HT-29 (cell line): Measurements from ENCODE around the gene KDM6A. TPM values are rescaled to one million over a fixed set of nuclear protein-coding genes. Genes with fewer than 3 reads are reported as not detected.
"Not testable (repeated sequence)": the region's sequence is repeated elsewhere in the genome, so short reads cannot be mapped to it uniquely, and the experiment has no call there.

Experiments
- DNase-seq: peaks from one replicate; pipeline ENCODE4 v3.0.0-alpha.2; 2015; ENCODE audit warnings: low spot score
- total RNA-seq: library from RNA; depleted of rRNA; stranded (reverse); fragments of >200 nt; shearing (Covaris generic); gene quantifications from 2 replicates; pipeline ENCODE4 v1.2.3, GENCODE V29; 2014

KDM6A gene
- total RNA-seq, 1 experiment from 2014 or later = 13.8 TPM

DNA sequence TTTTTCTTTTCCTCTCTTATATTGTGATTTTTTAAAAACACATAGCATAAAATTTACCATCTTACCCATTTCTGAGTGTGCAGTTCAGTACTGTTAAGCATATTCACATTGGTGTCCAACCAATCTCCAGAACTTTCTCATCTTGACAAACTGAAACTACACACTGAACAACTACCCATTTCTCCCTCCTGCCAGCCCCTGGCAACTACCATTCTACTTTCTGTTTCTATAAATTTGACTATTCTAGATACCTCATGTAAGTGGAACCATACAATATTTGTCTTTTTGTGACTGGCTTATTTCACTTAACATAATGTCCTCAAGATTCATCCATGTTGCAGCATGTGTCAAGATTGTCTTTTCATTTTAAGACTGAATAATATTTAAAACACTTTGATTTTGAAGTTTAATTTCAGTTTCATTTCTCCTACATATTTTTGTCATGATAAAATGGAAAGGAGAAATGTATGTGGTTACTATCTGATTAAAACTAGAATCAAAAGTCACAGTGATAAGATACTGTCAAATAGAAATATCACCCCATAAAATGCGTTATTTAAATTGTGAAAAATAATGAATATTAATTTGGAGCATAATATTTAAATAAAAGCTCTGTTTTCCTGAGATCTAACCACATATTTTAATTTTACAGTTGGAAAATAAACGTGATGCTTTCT lies 204.9 kb downstream of the KDM6A start:
- DNase-seq = no peak

GRCh38 chrX:45083314-45083713 lies 210.3 kb downstream of the KDM6A start:
- no peak for DNase-seq

GRCh38 chrX:45110494-45110893 lies 237.5 kb downstream of the KDM6A start:
- DNase-seq = no peak

DNA sequence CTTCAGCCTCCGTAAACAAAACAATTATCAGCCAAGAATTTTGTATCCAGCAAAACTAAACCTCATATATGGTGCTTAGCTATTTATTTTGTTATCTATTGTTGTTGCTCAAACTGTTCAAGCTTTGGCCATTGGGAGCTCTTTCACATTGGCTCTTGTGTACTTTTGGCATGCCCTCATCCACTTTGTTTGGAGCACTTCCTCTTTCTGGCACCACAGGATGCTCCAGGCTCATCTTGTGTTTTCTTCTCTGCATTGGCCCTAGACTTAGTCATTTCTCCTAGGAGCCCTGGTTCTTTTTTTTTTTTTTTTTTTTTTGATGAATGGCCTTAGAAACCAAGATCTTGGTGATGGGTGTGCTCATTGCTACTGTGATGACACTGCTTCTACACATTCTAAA lies 253.2 kb downstream of the KDM6A start:
- DNase-seq = no peak

GRCh38 chrX:45128896-45129454 lies 256.0 kb downstream of the KDM6A start:
- no peak for DNase-seq

DNA sequence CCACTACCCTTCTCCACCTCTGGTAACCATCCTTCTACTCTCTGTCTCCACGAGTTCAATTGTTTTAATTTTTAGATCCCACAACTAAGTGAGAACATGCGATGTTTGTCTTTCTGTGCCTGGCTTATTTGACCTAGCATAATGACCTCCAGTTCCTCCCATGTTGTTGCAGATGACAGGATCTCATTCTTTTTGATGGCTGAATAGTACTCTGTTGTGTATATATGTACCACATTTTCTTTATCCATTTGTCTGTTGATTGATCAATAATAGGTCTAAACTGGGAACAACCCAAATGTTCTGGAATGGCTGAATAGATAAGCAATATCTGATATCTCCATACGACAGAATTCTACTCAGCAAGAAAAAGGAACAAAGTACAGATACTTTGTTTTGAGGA lies 260.5 kb downstream of the KDM6A start:
- DNase-seq = no peak

DNA sequence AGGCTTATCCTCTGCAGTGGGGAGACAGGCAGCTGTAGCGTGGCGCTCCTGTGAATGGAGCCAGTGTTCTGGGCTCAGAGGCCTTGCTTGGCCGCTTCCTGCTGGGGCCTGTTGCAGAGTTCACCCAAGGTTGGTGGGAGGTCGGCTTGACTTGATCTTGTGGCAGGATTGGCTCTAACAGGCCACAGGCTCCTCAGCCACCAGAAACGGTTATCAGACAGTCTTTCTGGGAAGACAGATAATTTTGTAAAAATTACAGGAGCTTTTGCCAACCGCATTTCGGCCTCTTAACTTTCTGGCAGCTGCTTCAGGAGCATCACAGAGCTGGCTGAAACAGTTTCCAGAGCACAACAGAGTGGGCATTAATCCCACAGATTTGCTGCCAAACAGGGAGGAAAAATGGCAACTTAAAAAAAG lies 261.3 kb downstream of the KDM6A start:
- no peak for DNase-seq

GRCh38 chrX:45134775-45135174 lies 261.8 kb downstream of the KDM6A start:
- no peak for DNase-seq

DNA sequence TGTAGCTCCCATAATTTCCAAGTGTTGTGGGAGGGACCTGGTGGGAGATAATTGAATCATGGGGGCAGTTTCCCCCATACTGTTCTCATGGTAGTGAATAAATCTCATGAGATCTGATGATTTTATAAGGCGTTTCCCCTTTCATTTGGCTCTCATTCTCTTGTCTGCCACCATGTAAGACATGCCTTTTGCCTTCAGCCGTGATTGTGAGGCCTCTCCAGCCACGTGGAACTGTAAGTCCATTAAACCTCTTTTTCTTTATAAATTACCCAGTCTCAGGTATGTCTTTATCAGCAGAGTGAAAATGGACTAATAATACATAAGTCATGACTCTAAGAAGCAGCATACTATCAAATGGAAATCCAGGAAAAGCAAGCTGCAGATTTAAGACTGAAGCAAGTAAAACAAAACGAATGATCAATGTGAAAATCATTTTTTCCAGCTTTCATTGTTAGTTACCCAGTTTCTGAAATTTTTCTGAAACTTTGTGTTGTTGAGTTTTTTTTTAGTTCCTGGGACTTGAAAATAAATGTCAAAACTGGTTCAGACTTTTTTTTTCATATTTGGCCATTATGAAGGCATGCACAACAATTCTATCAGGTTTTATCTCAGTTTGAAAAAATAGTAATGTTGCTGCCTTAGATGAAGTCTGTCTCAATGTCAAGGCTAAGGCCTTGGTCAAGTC lies 262.5 kb downstream of the KDM6A start:
- not testable (repeated sequence) for DNase-seq

GRCh38 chrX:45137531-45137930 lies 264.5 kb downstream of the KDM6A start:
- no peak for DNase-seq

DNA sequence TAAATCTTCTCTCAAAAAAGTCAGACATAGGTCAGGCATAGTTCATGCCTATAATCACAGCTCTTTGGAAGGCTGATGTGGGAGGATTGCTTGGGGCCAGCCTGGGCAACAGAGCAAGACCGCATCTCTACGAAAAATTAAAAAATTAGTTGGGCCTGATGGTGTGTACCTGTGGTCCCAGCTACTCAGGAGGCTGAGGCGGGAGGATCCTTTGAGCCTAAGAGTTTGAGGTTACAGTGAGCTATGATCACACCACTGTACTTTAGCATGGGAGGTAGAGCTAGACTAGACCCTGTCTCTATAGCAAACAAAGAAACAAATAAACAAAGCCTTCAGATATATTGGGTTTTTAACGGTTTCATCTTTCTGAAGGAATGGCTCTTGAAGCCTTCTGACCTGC lies 265.5 kb downstream of the KDM6A start:
- DNase-seq = no peak

GRCh38 chrX:45140812-45141211 lies 267.8 kb downstream of the KDM6A start:
- no peak for DNase-seq

- no peak for DNase-seq
Measured at GRCh38 chrX:45142185-45142584, 269.2 kb downstream of the KDM6A start.

GRCh38 chrX:45143455-45143854 lies 270.5 kb downstream of the KDM6A start:
- DNase-seq = no peak

GRCh38 chrX:45145492-45146215 lies 272.7 kb downstream of the KDM6A start:
- DNase-seq = peak; percentile 51

DNA sequence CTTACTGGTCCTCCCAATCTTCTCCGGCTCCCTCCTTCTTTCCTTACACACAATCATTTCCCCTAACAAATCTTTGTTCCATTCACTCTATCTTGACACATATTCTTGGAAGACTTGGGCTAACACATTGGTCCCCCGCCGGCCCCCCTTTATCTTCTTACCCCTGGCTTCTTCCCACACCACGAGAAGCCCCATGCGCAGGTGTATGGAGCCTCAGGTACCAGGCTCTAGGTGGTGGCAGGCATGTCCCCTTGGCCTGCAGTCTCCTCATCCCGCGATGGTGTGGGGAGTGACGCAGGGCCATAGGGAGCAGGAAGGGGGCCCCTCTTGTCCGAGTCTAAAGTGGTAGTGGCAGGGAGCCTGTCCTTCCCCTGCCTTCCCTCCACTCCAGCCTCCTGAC lies 277.8 kb downstream of the KDM6A start:
- no peak for DNase-seq

- no peak for DNase-seq
Measured at GRCh38 chrX:45154033-45154360, 281.0 kb downstream of the KDM6A start.

DNA sequence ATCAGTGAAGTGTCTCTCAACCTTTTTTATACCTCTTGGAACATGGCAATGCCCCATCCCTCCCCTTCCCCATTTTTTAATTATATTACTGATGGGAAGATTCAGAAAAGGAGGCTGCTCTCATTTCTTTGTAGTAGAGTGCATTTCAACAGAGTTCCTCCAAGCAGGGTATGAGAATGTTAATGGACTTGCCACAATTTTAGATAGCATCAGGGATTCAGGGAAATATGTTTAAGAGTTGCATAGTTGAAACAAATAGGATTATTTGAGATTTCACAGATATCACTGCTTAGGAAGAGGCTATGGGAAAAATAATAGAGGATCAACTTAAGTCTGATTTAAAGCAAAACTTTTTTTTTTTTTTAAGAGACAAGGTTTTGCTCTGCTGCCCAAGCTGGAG lies 281.5 kb downstream of the KDM6A start:
- no peak for DNase-seq

- DNase-seq = no peak
Measured at GRCh38 chrX:45157647-45158046, 284.7 kb downstream of the KDM6A start.
